Activated CD4-positive, alpha-beta T cell treated with anti-CD3 and anti-CD28 coated beads, Interleukin-2, Interleukin-4, amounts not matched to agents 100 ng/mL and 50 ng/mL, durations not matched to agents 16 hours and 8 hours (primary cell): ENCODE measurements around the gene TTF1.

ENCODE experiments used
- DNase-seq: peaks from one replicate; pipeline ENCODE4 v3.0.0-alpha.2; 2020; ENCODE audit warnings: low spot score

TTF1 gene, protein sequence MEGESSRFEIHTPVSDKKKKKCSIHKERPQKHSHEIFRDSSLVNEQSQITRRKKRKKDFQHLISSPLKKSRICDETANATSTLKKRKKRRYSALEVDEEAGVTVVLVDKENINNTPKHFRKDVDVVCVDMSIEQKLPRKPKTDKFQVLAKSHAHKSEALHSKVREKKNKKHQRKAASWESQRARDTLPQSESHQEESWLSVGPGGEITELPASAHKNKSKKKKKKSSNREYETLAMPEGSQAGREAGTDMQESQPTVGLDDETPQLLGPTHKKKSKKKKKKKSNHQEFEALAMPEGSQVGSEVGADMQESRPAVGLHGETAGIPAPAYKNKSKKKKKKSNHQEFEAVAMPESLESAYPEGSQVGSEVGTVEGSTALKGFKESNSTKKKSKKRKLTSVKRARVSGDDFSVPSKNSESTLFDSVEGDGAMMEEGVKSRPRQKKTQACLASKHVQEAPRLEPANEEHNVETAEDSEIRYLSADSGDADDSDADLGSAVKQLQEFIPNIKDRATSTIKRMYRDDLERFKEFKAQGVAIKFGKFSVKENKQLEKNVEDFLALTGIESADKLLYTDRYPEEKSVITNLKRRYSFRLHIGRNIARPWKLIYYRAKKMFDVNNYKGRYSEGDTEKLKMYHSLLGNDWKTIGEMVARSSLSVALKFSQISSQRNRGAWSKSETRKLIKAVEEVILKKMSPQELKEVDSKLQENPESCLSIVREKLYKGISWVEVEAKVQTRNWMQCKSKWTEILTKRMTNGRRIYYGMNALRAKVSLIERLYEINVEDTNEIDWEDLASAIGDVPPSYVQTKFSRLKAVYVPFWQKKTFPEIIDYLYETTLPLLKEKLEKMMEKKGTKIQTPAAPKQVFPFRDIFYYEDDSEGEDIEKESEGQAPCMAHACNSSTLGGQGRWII

DNA sequence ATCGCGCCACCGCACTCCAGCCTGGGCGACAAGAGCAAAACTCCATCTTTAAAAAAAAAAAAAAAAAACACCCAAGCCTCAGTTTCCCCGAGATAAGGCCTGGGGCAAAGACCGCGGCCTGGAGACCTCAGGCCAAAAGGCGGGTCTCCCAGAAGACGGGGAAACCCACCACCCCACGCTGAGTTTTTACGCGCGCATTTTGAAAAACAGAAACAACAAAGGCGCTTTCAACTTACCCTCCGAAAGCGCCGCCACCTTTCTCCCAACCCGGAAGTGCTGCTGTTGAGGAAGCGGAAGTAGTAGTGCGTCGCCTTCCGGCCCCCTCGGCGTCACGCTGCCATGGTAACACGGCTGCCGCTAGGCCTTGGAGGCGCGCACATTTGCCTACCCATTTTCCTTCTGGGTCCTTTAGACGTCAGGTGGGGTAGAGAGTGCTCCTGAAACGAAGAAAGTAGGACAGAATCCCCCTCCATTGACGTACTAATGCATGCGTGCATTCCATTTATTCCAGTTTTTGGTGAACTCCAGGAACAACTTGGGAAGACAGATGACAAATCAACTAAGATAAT lies at the start of gene TTF1:
Gene TTF1, minus strand, starts transcription at position 287 of the 569 bp plus-strand sequence. CDS start 4,019 bp downstream, outside the sequence.
- peak; percentile 95 for DNase-seq

DNA sequence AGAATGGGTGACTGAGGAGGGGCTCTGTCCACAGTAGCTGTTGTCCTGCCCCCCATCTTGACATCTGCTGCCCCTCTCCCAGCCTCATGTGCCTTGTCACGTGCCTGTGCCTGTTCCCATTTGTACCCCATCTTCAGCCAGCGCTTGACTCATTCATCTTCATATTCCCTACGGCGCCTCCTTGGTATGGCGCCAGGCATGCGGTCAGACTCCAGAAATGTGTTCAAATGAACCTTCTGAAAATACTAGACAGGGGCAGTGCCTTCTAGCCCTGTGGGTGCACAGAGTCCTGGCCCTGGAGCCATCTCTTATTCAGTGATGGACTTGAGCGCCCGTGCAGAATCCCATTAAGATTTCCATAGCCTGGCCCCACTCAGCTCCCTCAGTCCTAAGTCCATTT lies 49.6 kb upstream of the TTF1 start:
- DNase-seq, result no peak

DNA sequence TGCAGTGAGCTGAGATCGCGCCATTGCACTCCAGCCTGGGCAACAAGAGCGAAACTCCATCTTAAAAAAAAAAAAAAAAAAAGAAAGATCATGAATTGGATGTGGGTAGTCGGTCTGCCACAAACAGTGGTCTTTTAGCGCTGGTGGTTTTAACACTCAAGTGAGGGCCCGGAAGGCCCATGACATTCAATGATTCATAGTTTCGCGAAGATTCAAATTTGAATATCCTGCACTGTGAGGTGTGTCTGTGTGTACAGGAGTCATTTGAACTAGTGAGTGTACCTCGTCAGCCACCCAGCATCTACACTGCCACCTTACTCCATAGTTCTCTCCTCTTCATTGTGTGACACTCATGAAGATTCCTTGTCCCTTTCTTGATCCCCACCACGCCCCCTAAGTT lies 44.6 kb upstream of the TTF1 start:
- DNase-seq, result peak; percentile 48

DNA sequence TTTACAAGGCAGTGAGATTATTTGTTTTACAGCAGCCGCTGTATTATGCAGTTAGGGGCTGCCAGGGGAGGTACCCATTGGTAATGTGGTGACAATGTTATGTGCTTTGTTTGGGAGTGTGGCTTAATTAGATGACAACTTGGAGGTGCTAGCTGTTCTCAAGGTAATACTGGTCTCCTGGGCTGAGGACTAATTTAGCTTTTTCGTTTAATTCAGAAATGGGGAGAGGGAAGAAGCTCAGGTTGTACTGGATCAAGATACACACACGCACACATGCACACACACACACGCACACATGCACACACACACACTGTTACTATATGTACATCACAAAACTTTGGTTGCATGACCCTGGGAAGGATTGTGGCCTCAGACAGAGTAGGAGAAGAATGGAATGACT lies 41.3 kb upstream of the TTF1 start:
- no peak for DNase-seq

DNA sequence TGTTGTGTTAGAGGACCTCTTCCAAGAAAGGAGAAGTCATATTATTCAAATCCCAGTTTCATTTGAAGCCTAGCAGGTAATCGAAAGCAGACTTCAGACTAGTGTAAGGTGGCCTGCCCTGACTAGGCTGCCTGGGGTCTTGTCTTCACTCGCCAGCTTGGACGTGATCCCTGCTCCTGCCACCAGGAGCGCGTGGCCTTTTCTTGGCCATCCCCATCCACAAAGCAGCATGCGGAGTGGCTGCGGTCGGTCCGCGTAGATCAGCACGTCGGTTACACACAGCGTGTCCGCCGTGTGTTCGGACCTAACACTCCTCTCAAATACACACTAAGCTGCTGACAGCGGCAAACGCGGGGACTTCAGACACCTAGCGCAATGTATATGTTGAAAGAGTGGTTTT lies 40.7 kb upstream of the TTF1 start:
- no peak for DNase-seq

DNA sequence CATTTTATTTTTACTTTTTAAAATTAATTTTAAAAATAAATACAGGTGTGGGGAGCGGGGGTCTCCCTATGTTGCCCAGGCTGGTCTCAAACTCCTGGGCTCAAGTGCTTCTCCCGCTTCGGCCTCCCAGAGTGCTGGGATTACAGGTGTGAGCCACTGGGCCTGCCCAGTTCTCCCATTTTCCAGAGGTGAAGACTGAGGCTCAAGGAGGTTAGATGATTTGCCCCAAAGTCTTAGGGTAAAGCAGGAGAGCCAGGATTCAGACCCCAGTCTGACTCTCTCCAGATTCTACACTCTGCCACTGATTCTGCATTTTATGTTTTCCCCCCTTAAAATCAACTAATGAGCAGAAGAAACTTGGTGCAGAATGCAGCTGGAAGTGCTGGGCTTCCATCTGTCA lies 40.2 kb upstream of the TTF1 start:
- DNase-seq, result no peak

DNA sequence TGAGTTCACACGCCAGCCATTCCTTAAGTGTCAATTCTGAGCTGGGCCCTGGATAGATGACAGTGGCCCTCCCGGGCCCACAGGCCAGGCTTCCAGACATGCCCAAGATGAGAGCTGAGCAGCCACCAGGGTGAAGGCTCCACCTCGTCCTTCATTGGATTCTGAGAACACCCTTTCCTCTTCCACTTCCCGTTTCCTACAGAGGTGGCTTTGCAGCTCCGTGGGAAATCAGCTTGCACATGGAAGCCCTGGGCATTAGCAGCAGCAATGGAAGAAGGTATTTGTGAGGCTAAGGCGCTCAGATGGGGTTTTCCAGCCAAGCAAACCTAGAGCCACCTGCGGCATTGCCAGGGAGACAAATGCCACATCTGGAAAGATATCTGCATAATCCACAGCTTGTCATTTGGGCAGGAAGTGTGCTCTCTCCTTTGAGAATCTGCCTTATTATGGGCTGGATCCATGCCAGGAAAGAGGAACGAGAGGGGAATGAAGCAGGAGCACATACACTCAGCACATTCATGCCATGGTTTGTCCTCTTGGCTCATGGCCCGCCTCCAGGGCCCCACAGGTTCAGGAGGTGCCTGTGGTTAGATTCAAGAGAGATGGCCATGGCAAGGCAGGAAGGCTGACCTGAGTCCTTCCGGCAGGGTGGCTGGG lies 37.4 kb upstream of the TTF1 start:
- DNase-seq, result no peak

DNA sequence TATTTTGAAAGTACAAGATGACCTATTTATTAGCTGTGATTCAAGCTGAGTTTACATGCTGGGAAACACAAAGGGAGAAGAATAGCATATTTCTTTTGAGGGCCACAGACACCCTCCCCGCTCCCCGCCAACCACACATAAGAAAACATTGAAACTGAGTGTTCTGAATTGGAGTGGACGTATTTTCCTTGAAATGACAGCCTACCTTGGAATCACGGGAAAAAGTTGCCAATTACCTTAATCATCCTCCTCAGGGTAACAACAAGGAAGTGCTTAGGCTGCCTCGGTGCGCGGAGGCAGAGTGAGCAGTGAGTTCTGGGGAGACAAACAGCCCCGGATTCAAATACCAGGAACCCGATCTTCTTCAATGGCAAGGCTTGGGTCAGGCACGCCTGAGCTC lies 34.8 kb upstream of the TTF1 start:
- DNase-seq, result no peak

DNA sequence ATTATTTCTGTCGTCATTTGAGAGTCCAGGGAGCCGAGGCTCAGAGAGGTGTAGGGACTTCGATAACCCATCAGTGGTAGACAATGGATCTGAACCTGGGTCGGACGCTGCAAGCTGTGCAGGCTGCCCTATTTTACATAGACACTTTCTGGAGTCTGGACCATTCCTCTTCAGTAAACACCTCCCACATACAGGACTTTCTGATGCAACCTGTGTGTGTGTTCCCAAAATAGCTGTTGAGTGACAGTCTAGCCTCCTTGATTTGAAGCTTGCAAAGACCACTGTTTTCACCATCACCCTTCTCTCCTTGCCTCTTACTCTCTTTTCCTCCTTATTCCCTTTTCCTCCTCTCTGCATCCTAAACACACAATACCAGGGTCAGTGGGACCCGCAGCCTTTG lies 34.1 kb upstream of the TTF1 start:
- DNase-seq, result no peak

DNA sequence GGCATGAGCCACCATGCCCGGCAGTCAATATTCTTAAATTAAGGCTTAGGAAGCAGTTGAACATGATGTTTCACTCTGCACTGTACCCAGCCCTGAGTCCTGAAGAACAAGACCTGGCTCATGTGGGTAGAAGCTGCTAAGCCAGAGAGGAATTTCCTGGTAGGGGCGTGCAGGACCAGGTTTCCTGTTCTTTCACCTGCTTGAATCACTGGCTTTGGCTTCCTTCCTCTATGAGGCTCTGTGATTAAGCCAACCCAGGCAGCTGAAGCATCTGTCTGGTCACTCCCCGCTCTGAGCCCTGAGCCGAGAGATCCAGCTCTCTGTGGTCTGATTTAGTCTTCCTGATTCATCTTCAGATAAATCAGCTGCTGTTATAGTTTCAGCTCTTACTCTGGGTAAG lies 32.5 kb upstream of the TTF1 start:
- DNase-seq, result no peak

DNA sequence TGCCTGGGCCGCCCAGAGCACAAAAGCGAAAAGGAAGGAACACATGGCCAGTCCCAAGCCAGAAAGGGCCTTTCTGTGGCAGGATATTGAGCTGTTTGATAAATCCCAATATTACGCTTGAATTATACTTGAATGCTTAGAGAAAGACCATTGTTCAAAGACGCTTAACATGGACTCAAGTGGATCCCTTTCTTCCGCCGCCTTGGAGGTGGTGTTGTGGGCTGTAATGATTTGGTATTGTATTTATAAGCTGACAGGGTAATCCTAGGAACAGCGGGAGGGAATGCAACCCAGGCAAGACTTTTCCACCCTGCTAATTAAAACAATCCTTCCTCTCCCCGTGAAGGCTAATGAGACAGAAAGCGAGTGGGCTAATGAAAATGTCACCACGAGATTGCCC lies 28.2 kb upstream of the TTF1 start:
- no peak for DNase-seq

DNA sequence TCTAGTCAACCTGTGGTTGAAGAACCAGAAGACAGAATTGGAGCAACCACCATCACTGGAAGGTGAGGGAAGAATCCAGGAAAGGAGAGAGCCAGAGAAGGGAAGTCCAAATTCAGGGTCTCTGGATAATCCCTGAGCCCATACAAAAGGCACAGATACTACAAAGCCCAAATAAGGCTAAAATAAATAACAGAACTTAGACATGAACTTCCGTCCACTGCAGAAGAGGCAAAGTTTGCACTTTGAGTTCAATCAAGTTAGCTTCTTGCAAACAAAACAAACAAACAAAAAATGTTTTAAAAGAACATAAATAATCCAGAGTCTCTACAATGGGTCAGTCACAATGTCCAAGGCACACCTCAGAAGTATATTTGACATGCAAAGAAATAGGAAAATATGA lies 24.4 kb upstream of the TTF1 start:
- no peak for DNase-seq

DNA sequence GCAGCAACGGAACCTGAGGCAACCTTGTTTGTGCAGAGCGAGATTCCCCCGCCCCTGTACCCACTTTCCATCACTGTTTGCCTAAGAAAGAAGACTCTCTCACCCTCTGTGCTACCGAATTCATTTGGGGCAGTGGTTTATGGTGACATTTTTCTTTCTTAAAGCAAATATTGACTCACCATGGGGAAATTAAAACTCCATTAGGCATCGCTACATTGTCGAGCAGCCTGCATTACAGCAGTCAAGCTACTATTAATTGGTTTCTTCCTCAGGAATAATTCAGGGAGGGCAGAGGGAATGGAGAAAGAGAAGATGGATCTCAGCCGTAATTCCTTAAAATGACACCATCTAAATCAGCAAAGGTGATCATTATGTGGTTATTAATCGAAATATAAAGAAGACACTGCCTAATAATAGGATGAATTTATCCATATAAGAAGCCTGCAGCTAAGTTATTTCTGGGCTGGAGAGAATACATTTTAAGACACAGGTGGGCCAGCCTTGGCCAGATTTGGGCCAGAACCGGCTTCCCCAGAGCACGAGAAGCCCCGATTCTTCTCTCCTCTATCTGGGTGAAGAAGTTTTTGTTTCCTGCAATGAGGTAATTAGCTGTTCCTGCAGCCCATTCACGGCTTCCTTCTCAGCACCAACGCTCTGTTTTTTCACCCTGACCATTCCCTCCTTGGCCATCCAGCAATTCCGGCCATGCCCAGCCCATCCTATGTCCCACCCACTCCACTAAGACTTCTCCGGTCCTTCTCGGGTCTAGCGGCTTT lies 20.2 kb upstream of the TTF1 start:
- DNase-seq, result no peak

DNA sequence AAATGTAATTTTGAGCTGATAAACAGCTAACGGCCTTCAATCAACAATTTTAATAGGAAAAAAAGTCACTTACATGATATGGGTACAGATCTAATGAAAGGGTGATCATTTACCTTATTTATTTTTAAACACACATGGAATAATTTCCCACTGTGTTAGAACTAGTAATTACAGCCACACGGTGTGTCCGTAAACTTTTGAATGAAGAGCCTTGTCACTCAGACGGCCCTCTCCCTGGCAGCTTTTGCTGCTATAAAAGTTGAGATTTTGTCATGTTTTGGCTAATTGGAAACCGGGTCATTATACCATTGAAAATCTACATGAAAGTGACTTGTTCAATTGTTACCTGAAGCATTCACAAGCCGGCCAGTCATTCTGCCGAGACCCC lies 19.0 kb upstream of the TTF1 start:
- no peak for DNase-seq

DNA sequence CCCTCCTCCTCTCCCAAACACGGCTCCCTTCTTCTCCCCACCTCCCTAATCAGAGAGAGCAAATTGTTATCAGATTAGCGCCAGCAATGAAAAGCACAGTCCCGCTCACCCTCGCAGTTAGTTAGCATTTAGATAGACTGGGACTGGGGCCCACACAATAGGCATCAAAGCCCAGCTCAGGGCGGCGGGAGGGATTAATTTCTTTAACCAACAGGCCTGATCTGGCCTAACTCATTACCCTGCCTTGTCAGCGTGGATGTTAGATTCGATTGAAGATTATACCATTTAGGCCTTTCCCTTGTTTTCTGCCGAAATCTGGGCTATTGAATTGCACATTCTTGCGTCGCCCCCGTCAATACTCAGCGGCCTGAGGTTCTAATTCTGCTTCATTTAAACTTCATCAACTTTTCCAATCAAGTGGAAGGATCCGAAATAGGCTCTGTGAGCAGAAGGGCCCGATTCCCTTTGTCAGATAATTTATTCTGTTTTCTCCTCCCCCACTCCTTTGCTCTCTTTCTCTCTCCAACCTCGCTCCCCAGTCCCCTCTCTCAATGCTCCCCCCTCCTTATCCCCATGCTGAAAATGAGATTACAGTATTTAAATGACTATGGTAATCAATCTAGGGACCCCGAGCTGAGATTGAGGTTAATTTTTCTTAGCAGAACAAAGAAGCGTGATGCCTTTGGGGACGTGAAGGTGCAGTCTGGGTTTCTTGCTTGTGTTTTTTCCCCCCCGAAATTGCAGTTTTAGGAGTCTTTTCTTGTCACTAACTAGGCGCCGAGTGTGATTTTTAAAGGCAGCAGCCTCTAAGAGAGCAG lies 18.4 kb upstream of the TTF1 start:
- no peak for DNase-seq

DNA sequence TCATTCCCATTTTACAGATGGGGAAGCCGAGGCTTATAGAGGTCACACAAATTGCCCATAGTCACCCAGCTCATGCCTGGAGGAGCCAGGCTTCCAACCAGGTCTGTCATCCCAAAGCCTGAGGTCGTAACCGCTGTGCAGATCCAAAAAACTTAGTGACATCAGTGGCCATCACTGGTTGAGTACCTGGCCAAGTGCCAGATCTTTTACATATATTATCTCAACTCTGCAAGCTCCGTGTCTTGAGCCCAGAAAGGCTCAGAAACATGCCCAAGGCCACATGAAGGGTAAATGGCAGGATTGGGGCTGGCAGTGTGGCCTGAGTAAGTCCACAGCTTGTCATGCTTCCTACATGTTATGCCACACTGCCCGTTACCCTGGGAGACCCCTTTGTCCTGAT lies 16.9 kb upstream of the TTF1 start:
- DNase-seq, result no peak

DNA sequence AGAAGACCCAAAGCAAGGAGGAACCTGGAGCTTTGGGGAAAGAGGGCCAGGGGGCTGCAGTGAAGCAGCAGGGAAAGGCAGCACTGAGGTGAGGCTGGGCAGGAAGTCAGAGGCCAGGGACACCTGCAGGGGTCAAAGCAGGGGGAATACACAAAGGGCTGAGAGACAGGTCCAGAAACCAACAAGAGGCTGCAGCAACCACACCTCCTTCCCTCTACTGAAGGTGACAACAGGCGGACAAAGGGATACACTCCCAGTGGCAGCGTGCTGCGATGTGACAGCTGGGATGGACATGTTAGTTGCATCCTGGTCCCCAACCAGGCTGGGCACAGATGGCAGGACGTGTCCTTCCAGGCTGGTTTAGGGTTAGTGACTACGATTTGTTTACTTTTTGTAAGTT lies 15.9 kb upstream of the TTF1 start:
- DNase-seq, result no peak

DNA sequence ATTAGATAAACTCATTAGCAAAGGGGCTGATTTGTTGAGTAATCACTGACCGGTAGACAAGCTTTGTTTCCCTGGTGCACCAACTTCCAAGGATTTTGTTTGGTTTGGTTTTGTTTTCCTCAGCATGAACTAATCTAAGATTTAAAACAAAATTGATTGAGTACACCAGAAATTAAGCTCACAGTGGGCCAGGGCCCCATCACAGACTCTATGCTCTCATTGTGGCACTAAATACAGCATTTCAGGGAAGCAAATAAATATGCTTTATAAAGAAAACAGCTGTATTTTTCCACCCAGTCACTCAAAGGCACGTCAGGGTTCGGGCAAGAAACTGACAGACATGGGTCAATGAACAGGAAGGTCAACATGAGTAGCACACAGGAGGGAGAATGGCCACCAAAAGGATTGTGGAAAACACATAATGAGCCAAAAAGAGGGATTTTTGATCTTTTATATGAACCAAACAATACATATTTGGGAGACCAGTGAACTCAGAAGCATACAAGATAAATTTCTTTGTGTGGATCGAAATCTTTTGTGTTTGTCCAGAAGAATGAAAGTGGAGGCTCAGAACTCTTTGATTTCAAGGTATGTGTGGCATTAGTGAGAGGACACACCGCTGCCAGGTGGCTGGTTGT lies 12.2 kb upstream of the TTF1 start:
- DNase-seq, result no peak

DNA sequence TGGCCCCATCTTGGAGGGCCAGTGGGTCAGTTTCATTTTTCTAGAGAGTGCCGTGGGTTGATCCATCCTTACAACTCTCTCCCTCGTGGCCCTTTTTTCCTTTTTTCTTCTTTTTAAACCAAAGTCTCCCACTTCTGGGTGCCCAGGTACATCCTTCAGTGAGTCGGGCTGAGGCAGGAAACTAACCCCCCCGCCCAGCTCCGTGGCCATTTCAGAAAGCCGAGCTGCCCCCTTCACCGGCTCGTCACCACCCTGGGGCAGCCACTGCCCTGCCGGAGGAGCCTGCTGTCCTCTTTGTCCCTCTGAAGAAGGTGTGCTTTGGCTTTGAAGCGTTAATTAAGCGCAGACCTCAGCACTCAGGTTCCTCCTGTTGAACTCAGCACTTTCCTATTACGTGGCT lies 8.5 kb upstream of the TTF1 start:
- no peak for DNase-seq

DNA sequence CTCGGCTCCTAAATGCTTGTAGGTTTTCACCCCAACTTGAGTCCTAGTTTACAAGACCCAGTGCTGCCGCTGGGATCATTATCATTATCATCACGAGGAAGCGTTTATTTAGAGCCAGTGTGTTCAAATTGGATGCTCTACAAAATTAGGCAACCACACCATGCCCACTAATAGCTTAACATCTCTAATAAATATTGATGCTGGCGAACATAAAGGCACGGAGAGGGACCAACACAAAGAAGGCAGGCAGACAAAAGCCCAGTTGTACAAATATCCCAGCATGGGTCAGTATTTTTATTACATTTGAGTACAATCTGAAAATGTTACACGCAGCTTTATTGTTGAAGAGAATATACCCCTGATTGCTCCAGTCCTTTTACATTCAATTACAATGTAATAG lies 8.1 kb upstream of the TTF1 start:
- DNase-seq, result no peak
